ENCODE data around the gene PPP1R12B.
"Not testable (repeated sequence)": the region's sequence is repeated elsewhere in the genome, so short reads cannot be mapped to it uniquely, and the experiment has no call there.

PPP1R12B gene

GRCh38 chr1:202488178-202488649 is 139.7 kb downstream of the PPP1R12B start:
- not testable (repeated sequence) for DNase-seq (ENCODE audit: low read depth)

DNA sequence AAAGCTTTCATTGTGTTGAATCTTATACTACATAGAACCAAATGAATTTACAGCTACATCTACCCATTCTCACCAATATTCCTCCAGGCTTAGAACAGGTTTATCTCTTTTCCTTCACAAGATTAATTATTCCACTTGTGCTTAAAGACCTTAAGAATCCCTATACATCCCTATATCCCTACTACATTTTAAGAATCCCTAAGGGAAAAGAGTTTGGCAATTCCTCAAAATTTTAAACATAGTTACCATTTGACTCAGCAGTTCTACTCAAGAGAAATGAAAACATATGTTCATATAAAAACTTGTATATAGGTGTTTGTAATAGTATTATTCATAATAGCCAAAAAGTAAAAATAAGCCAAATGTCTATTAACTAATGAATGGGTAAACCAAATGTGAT is 140.6 kb downstream of the PPP1R12B start:
- not testable (repeated sequence) for DNase-seq (ENCODE audit: low read depth)

DNA sequence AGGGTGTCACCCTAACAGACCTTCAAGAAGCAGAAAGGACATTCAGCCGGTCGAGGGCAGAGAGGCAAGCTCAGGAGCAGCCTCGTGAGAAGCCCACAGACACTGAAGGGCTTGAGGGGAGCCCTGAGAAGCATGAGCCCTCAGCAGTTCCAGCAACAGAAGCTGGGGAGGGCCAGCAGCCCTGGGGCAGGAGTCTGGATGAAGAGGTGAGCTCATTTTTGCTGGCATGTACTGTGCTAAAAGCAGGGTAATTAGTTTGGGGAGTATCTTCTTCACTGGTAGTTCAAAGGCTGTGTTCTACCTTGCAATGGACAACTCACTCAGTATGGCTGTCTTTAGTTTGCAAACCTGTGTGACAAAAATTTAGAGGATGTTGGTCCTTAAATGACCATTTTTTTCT is 144.6 kb downstream of the PPP1R12B start:
- not testable (repeated sequence) for DNase-seq (ENCODE audit: low read depth)

- DNase-seq (ENCODE audit: low read depth), result no peak
These were observed 150.0 kb downstream of the PPP1R12B start for GRCh38 chr1:202498542-202498941.

DNA sequence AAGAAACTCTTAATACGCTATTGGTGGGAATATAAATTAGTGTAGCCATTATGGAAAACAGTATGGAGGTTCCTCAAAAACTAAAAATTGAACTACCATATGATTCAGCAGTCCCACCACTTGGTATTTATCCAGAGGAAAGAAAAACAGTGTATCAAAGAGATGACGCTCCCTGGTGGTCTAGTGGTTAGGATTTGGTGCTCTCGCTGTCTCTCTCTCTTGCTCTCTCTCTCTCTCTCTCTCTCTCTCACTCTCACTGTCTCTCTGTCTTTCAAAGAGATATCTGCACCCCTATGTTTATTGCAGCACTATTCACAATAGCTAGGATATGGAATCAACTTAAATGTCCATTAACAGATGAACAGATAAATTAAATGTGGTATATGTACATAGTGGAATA is 151.5 kb downstream of the PPP1R12B start:
- DNase-seq (ENCODE audit: low read depth), result not testable (repeated sequence)

DNA sequence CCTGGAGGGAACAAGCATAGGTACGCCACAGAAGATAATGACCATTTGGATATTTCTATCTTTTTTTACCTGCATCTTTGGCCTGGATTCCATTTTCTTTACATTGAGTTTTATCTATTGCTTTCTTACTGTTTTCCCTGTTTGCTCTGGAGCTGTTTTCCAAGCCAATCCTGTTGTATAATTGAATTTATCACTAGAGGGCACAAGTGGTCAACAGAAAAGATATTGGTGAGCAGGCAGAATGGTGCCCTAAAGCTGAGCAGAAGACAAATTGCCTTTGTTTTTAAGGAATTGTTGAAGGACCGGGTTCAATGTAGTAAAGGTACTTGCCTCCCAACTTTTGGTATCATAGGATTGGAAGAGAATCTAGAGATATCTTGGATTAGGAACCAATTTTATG is 152.8 kb downstream of the PPP1R12B start:
- DNase-seq (ENCODE audit: low read depth), result no peak

- no peak for DNase-seq (ENCODE audit: low read depth)
These were observed 156.9 kb downstream of the PPP1R12B start for GRCh38 chr1:202505356-202505755.

GRCh38 chr1:202505880-202506575 is 157.5 kb downstream of the PPP1R12B start:
- not testable (repeated sequence) for DNase-seq (ENCODE audit: low read depth)

- DNase-seq (ENCODE audit: low read depth), result not testable (repeated sequence)
These were observed 160.4 kb downstream of the PPP1R12B start for GRCh38 chr1:202508863-202509262.

DNA sequence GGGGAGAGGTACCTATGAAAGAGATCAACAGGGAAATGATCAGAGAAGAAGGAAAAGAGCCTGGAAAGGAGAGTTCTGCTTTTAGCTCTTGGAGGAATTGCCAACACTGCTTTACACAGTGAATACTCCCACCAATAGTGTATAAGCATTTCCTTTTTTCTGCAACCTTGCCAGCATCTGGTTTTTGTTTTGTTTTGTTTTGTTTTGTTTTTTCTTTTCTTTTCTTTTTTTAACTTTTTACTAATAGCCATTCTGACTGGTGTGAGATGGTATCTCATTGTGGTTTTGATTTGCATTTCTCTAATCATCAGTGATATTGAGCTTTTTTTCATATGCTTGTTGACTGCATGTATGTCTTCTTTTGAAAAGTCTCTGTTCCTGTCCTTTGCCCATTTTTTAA is 165.4 kb downstream of the PPP1R12B start:
- not testable (repeated sequence) for DNase-seq (ENCODE audit: low read depth)

DNA sequence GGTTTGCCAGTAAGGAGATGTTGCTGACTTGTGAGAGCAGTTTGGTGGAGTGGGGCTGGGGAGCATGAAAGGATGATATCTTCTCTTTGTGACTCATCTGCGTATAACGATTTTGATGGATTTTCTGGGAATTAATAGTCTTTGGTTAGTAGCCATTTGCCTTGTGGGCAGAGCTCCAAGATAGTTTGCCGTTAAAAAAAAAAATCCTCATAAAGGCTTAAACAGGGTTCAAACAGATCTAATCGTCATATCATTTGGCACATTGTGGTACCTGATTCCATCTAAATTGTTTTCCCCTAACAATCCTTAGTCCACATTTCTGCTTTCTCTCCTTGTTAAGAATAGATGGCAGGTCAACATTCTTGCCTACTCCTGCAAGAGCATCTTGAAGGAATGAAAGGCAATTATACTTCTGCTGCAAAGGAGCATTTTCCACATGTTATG is 168.0 kb downstream of the PPP1R12B start:
- DNase-seq (ENCODE audit: low read depth), result no peak

DNA sequence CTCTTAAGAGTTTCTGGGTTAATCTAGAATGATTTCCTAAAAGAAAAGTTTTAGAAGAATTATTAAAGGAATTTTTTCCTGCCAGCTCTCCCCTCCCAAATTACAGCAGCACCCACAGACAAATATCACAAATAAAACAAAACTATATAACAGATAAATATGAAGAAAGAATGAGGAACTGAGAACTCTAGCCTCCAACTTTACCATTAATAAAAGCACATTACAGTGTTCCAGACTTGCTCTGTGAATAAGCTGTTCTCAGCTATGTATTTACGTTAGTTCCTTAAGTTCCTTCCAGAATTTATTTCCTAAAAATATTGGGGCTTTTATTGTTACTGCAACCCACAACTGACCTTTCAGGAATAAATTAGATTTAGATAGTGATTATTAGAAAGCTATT is 168.6 kb downstream of the PPP1R12B start:
- DNase-seq (ENCODE audit: low read depth), result not testable (repeated sequence)

GRCh38 chr1:202518180-202518579 is 169.7 kb downstream of the PPP1R12B start:
- not testable (repeated sequence) for DNase-seq (ENCODE audit: low read depth)

DNA sequence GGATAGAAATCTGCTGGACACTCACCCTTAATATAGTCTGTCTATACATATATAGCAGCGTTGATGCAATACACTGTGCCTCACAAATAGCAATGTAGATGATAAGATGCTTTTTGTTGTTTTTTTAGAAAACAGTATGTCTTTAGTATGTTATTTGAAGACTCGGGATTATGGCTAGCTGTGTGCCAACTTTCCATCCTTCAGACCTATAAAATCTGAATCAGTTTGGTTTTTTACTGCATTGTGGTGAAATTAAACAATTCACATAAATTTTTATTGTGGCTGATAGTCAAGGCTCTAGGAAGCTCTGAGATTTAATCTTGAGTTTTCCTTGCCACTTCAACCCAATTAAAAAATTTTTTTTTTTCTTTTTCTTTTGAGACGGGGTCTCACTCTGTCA is 170.4 kb downstream of the PPP1R12B start:
- DNase-seq (ENCODE audit: low read depth), result not testable (repeated sequence)

- DNase-seq (ENCODE audit: low read depth), result not testable (repeated sequence)
These were observed 171.8 kb downstream of the PPP1R12B start for GRCh38 chr1:202520129-202520856.

DNA sequence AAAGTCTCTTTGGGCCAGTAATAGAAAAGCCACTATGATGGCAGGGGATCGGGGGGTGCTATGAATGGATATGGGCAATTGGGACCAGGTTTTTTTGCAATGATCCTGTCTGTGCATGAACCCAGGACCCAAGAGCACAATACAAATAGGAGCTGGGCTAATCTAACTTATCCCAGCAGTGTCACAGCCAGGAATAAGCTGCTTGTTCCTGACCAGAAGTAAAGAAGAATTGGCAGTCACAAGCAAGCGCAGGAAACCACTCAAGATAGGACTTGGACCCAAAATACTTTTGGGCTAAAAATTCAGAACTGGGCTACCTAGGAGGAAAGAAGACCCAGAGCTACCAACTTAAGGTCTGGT is 172.3 kb downstream of the PPP1R12B start:
- DNase-seq (ENCODE audit: low read depth), result not testable (repeated sequence)

DNA sequence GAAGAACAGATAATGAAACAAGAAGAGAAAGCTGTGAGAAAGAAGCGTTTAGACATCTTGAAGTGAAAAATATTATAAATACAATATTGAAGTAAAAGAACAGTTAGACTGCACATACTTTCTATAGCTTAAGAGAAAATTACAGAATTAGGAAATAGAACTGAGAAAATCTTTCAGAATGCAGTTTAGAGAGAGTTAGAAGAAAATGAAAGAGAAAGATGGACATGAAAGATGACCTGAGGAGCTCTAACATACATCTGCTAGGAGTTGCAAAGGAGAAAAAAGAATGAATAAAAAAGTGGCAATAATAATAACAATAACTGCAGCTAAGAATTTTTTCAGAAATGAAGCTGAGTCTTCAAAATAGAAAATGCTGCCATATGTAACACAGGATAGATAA is 173.0 kb downstream of the PPP1R12B start:
- DNase-seq (ENCODE audit: low read depth), result not testable (repeated sequence)

- DNase-seq (ENCODE audit: low read depth), result no peak
These were observed 173.4 kb downstream of the PPP1R12B start for GRCh38 chr1:202521886-202522285.

GRCh38 chr1:202526056-202526455 is 177.6 kb downstream of the PPP1R12B start:
- DNase-seq (ENCODE audit: low read depth), result not testable (repeated sequence)

- not testable (repeated sequence) for DNase-seq (ENCODE audit: low read depth)
These were observed 179.7 kb downstream of the PPP1R12B start for GRCh38 chr1:202528096-202528722.

DNA sequence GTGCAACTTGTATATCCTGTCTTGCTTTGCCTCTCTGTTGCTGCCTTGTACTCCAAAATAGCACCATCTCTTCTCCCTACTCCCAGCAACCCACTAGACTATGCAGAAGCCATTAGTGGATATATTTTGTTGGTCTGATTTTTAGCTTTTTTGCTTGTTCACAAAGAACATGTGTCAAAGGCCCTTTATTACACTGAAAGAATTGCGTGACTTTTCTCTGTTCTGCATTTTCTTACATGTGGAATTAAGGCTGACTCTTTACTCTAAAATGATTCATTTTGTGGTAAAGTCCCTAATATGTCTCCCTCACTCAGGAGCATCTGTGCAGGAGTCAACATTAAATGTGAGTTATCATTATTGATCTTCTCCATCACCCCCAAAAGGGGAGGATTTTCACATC is 182.2 kb downstream of the PPP1R12B start:
- DNase-seq (ENCODE audit: low read depth), result not testable (repeated sequence)

GRCh38 chr1:202531472-202531811 is 182.9 kb downstream of the PPP1R12B start:
- no peak for DNase-seq (ENCODE audit: low read depth)
